Lung (tissue), 12 donors: ENCODE measurements around the gene STT3B. TPM values are rescaled to one million over a fixed set of nuclear protein-coding genes. Genes with fewer than 3 reads are reported as not detected.
A peak's percentile ranks its signal among the peaks of the same experiment; 100 is the strongest.

ENCODE experiments used
- ATAC-seq: fragments of 200-7000 bp; cut with Tn5 transposase; one replicate; pipeline ENCODE4 v1.9.1; 2020; ENCODE audit warnings: moderate number of reproducible peaks; ENCODE audit not compliant: insufficient read depth, low FRiP score
- DNase-seq, 3 donors: peaks; one replicate each; pipeline ENCODE4 v3.0.0-alpha.2; 2013 to 2017
- H3K27ac ChIP-seq, 2 donors: one replicate each; pipeline ENCODE4 v1.5.1; 2013; ENCODE audit warnings: mild to moderate bottlenecking in 2 of 2, moderate library complexity in 2 of 2, control low read depth in 1 of 2, inconsistent platforms in 1 of 2, low read depth in 1 of 2, low read length in 1 of 2
- H3K27me3 ChIP-seq, 3 donors: one replicate each; pipeline ENCODE4 v1.5.1; 2013; ENCODE audit warnings: low read length in 2 of 3; ENCODE audit not compliant: control insufficient read depth in 3 of 3, insufficient read depth in 3 of 3
- H3K36me3 ChIP-seq, 4 donors: one replicate each; pipeline ENCODE4 v1.5.1; 2013; ENCODE audit warnings: low read length in 4 of 4, mild to moderate bottlenecking in 1 of 4, moderate library complexity in 1 of 4; ENCODE audit not compliant: control insufficient read depth in 4 of 4, insufficient read depth in 4 of 4
- H3K4me1 ChIP-seq, 5 donors: one replicate each; pipeline ENCODE4 v1.5.1; 2013; ENCODE audit warnings: low read length in 5 of 5, mild to moderate bottlenecking in 2 of 5, moderate library complexity in 1 of 5; ENCODE audit not compliant: control insufficient read depth in 5 of 5, insufficient read depth in 5 of 5
- H3K4me3 ChIP-seq: one replicate; pipeline ENCODE4 v1.5.1; 2013; ENCODE audit warnings: mild to moderate bottlenecking, control low read depth, moderate library complexity
- H3K9ac ChIP-seq, 2 donors: one replicate each; pipeline ENCODE4 v1.5.1; 2013; ENCODE audit warnings: low read length in 2 of 2, control low read depth in 1 of 2; ENCODE audit not compliant: insufficient read depth in 1 of 2
- H3K9me3 ChIP-seq, 4 donors: one replicate each; pipeline ENCODE4 v1.5.1; 2013; ENCODE audit warnings: low read length in 3 of 4, mild to moderate bottlenecking in 1 of 4, moderate library complexity in 1 of 4; ENCODE audit not compliant: control insufficient read depth in 4 of 4, insufficient read depth in 3 of 4
- CTCF ChIP-seq: IDR thresholded peaks from 2 replicates; pipeline ENCODE4 v1.5.1; 2012; ENCODE audit warnings: mild to moderate bottlenecking; ENCODE audit errors: control extremely low read depth, extremely low read depth
- WGBS, 2 donors: extraction: QIAGEN DNeasy Blood & Tissue Kit; methylation state at CpG; one replicate each; pipeline ENCODE4 v1.1.7; 2013; 5-methylcytosine and 5-hydroxymethylcytosine counted together
- polyA plus RNA-seq, 2 donors: library from polyadenylated mRNA; stranded (reverse); fragments of 200-250 nt; gene quantifications; one replicate each; pipeline ENCODE4 v1.2.1, GENCODE V29; 2013
- total RNA-seq, 2 donors: library from RNA; depleted of rRNA in 1 of 2; stranded (reverse); fragments of >200 nt in 1 of 2; gene quantifications; one replicate each; pipeline ENCODE4 v1.2.1, GENCODE V29; 2014 to 2021
- donor health status: control.
- donor health status: control.
- donor health status: Bipolar disorder and iron deficiency.
- donor health status: healthy.
- donor health status: DM: yes; HTN: yes; CAD: no.

STT3B gene
- total and polyA plus RNA-seq, 4 donors, result 39.3 to 217 (median 85.5) TPM

GRCh38 chr3:31562525-31562924 is 29.8 kb downstream of the STT3B start:
- no peak for TF ChIP-seq CTCF
- Histone ChIP-seq H3K9ac (no peak overlapping the region), H3K36me3 (no peaks in the 10 kb centered on the region), H3K4me3 (no peak overlapping the region), H3K4me1 (peaks cover 0 to 15% (median 5%) of the 10 kb centered on the region in 5 donors), H3K9me3 (no peaks in the 10 kb centered on the region), H3K27me3 (no peaks in the 10 kb centered on the region), H3K27ac (no peak overlapping the region)
- 86 to 87% methylated on average over 8 of the region's 8 CpGs for WGBS, 2 donors
- no peak for ATAC-seq
- no peak for DNase-seq

GRCh38 chr3:31565288-31565687 is 32.6 kb downstream of the STT3B start:
- no peak for TF ChIP-seq CTCF
- Histone ChIP-seq H3K9me3 (no peaks in the 10 kb centered on the region), H3K4me3 (no peak overlapping the region), H3K36me3 (no peaks in the 10 kb centered on the region), H3K9ac (no peak overlapping the region), H3K4me1 (peaks cover 0 to 19% (median 5%) of the 10 kb centered on the region in 5 donors), H3K27me3 (no peaks in the 10 kb centered on the region), H3K27ac (no peak overlapping the region)
- no peak for ATAC-seq
- 14 to 31% methylated on average over 1 of the region's 1 CpG for WGBS, 2 donors
- DNase-seq, result peak in 2 of 3 donors; percentile 41 to 49

GRCh38 chr3:31567036-31567435 is 34.3 kb downstream of the STT3B start:
- Histone ChIP-seq H3K27me3 (no peaks in the 10 kb centered on the region), H3K9me3 (no peaks in the 10 kb centered on the region), H3K27ac (no peak overlapping the region), H3K4me1 (peaks cover 0 to 25% (median 5%) of the 10 kb centered on the region in 5 donors), H3K4me3 (no peak overlapping the region), H3K9ac (no peak overlapping the region), H3K36me3 (no peaks in the 10 kb centered on the region)
- TF ChIP-seq CTCF, result no peak
- ATAC-seq, result no peak
- 86 to 90% methylated on average over 1 of the region's 1 CpG for WGBS, 2 donors
- no peak for DNase-seq

- Histone ChIP-seq H3K9me3 (no peaks in the 10 kb centered on the region), H3K9ac (no peak overlapping the region), H3K36me3 (no peaks in the 10 kb centered on the region), H3K27ac (no peak overlapping the region), H3K4me1 (peaks cover 0 to 27% (median 3%) of the 10 kb centered on the region in 5 donors), H3K4me3 (no peak overlapping the region), H3K27me3 (no peaks in the 10 kb centered on the region)
- ATAC-seq (no peak), DNase-seq (no peak)
- 80 to 98% methylated on average over 1 of the region's 1 CpG for WGBS, 2 donors
- TF ChIP-seq CTCF, result no peak
These were observed 35.9 kb downstream of the STT3B start for GRCh38 chr3:31568649-31569048.
